Activated naive CD8-positive, alpha-beta T cell treated with anti-CD3 and anti-CD28 coated beads for 36 hours (primary cell): ENCODE data around the gene AFF1. TPM values are rescaled to one million over a fixed set of nuclear protein-coding genes. Genes with fewer than 3 reads are reported as not detected.
"Not testable (repeated sequence)": the region's sequence is repeated elsewhere in the genome, so short reads cannot be mapped to it uniquely, and the experiment has no call there.

Source experiments
- DNase-seq: peaks from one replicate; pipeline ENCODE4 v3.0.0; 2021
- H3K27ac Mint-ChIP-seq: one replicate; pipeline ENCODE4 v1.8.0; 2022; ENCODE audit warnings: mild to moderate bottlenecking, moderate library complexity, mixed read lengths
- H3K27me3 Mint-ChIP-seq: one replicate; pipeline ENCODE4 v1.8.0; 2022; ENCODE audit warnings: mild to moderate bottlenecking, mixed read lengths
- H3K36me3 Mint-ChIP-seq: one replicate; pipeline ENCODE4 v1.8.0; 2021; ENCODE audit warnings: mild to moderate bottlenecking, mixed read lengths
- H3K4me1 Mint-ChIP-seq: one replicate; pipeline ENCODE4 v1.8.0; 2021; ENCODE audit warnings: mixed read lengths
- H3K4me3 Mint-ChIP-seq: one replicate; pipeline ENCODE4 v1.8.0; 2022; ENCODE audit warnings: mild to moderate bottlenecking, moderate library complexity, mixed read lengths
- H3K9me3 Mint-ChIP-seq: one replicate; pipeline ENCODE4 v1.8.0; 2022; ENCODE audit warnings: mixed read lengths
- total RNA-seq, 2 experiments: library from RNA; stranded (reverse); gene quantifications; one replicate each; pipeline ENCODE4 v1.2.3, GENCODE V29; 2021

Gene AFF1
- total RNA-seq, 2 experiments from 2014 or later: 28.7 to 31.5 TPM

GRCh38 chr4:87003266-87003665, 68.5 kb downstream of the AFF1 start:
- Mint-ChIP-seq H3K27ac (no peak overlapping the region), H3K27me3 (no peaks in the 10 kb centered on the region), H3K4me1 (peaks cover 29% of the 10 kb centered on the region), H3K9me3 (no peaks in the 10 kb centered on the region), H3K4me3 (no peak overlapping the region), H3K36me3 (no peaks in the 10 kb centered on the region)
- no peak for DNase-seq

- no peak for DNase-seq
- peaks cover 38% of the 10 kb centered on the region for H3K4me1 Mint-ChIP-seq
- peak overlapping the region; percentile 96 for H3K4me3 Mint-ChIP-seq
- no peaks in the 10 kb centered on the region for H3K27me3 Mint-ChIP-seq
- no peaks in the 10 kb centered on the region for H3K9me3 Mint-ChIP-seq
- H3K27ac Mint-ChIP-seq: peak overlapping the region; percentile 98
- no peaks in the 10 kb centered on the region for H3K36me3 Mint-ChIP-seq
These were observed 70.5 kb downstream of the AFF1 start for GRCh38 chr4:87005369-87005689.

GRCh38 chr4:87005690-87006425, 71.0 kb downstream of the AFF1 start:
- peak; percentile 36 for DNase-seq
- H3K27ac Mint-ChIP-seq: peak overlapping the region; percentile 98
- peak overlapping the region; percentile 96 for H3K4me3 Mint-ChIP-seq
- no peaks in the 10 kb centered on the region for H3K27me3 Mint-ChIP-seq
- H3K36me3 Mint-ChIP-seq: no peaks in the 10 kb centered on the region
- no peaks in the 10 kb centered on the region for H3K9me3 Mint-ChIP-seq
- H3K4me1 Mint-ChIP-seq: peaks cover 39% of the 10 kb centered on the region

- Mint-ChIP-seq H3K4me3 (peak overlapping the region; percentile 96), H3K36me3 (no peaks in the 10 kb centered on the region), H3K27ac (peak overlapping the region; percentile 98), H3K9me3 (no peaks in the 10 kb centered on the region), H3K4me1 (peaks cover 43% of the 10 kb centered on the region), H3K27me3 (no peaks in the 10 kb centered on the region)
- no peak for DNase-seq
These were observed 71.5 kb downstream of the AFF1 start for GRCh38 chr4:87006426-87006675.

- Mint-ChIP-seq H3K27ac (peak overlapping the region; percentile 98), H3K4me3 (peak overlapping the region; percentile 96), H3K4me1 (peaks cover 49% of the 10 kb centered on the region), H3K27me3 (no peaks in the 10 kb centered on the region), H3K9me3 (no peaks in the 10 kb centered on the region), H3K36me3 (no peaks in the 10 kb centered on the region)
- peak; percentile 92 for DNase-seq
These were observed 72.1 kb downstream of the AFF1 start for GRCh38 chr4:87006676-87007527.

- H3K36me3 Mint-ChIP-seq: no peaks in the 10 kb centered on the region
- H3K4me3 Mint-ChIP-seq: peak overlapping the region; percentile 96
- no peaks in the 10 kb centered on the region for H3K27me3 Mint-ChIP-seq
- H3K9me3 Mint-ChIP-seq: no peaks in the 10 kb centered on the region
- DNase-seq: peak; percentile 20
- H3K27ac Mint-ChIP-seq: peak overlapping the region; percentile 98
- peaks cover 57% of the 10 kb centered on the region for H3K4me1 Mint-ChIP-seq
These were observed 73.0 kb downstream of the AFF1 start for GRCh38 chr4:87007528-87008446.

- DNase-seq: no peak
- Mint-ChIP-seq H3K4me3 (peak overlapping the region; percentile 63), H3K9me3 (no peaks in the 10 kb centered on the region), H3K4me1 (peaks cover 71% of the 10 kb centered on the region), H3K27ac (no peak overlapping the region), H3K36me3 (no peaks in the 10 kb centered on the region), H3K27me3 (no peaks in the 10 kb centered on the region)
These were observed 74.4 kb downstream of the AFF1 start for GRCh38 chr4:87009095-87009648.

- H3K4me1 Mint-ChIP-seq: peaks cover 76% of the 10 kb centered on the region
- no peak overlapping the region for H3K4me3 Mint-ChIP-seq
- H3K9me3 Mint-ChIP-seq: no peaks in the 10 kb centered on the region
- H3K27ac Mint-ChIP-seq: no peak overlapping the region
- DNase-seq: no peak
- H3K36me3 Mint-ChIP-seq: no peaks in the 10 kb centered on the region
- no peaks in the 10 kb centered on the region for H3K27me3 Mint-ChIP-seq
These were observed 75.4 kb downstream of the AFF1 start for GRCh38 chr4:87010192-87010591.

GRCh38 chr4:87011340-87012034, 76.7 kb downstream of the AFF1 start:
- Mint-ChIP-seq H3K27me3 (no peaks in the 10 kb centered on the region), H3K27ac (no peak overlapping the region), H3K36me3 (no peaks in the 10 kb centered on the region), H3K9me3 (no peaks in the 10 kb centered on the region), H3K4me3 (peak overlapping the region; percentile 4), H3K4me1 (peaks cover 74% of the 10 kb centered on the region)
- DNase-seq: no peak

GRCh38 chr4:87012265-87012953, 77.6 kb downstream of the AFF1 start:
- Mint-ChIP-seq H3K27ac (peak overlapping the region; percentile 0), H3K4me1 (peaks cover 80% of the 10 kb centered on the region), H3K9me3 (no peaks in the 10 kb centered on the region), H3K4me3 (no peak overlapping the region), H3K27me3 (no peaks in the 10 kb centered on the region), H3K36me3 (no peaks in the 10 kb centered on the region)
- DNase-seq: no peak

GRCh38 chr4:87012954-87013308, 78.1 kb downstream of the AFF1 start:
- H3K9me3 Mint-ChIP-seq, H3K27ac Mint-ChIP-seq, DNase-seq, H3K36me3 Mint-ChIP-seq, H3K27me3 Mint-ChIP-seq, H3K4me3 Mint-ChIP-seq: not testable (repeated sequence)
- H3K4me1 Mint-ChIP-seq: peaks cover 83% of the 10 kb centered on the region

- no peak for DNase-seq
- Mint-ChIP-seq H3K27me3 (no peaks in the 10 kb centered on the region), H3K36me3 (peaks cover 2% of the 10 kb centered on the region), H3K27ac (peak overlapping the region; percentile 71), H3K4me1 (peaks cover 84% of the 10 kb centered on the region), H3K9me3 (peaks cover 2% of the 10 kb centered on the region), H3K4me3 (peak overlapping the region; percentile 38)
These were observed 79.5 kb downstream of the AFF1 start for GRCh38 chr4:87014284-87014782.

GRCh38 chr4:87015416-87015815, 80.6 kb downstream of the AFF1 start:
- Mint-ChIP-seq H3K36me3 (peaks cover 5% of the 10 kb centered on the region), H3K27ac (no peak overlapping the region), H3K4me1 (peaks cover 84% of the 10 kb centered on the region), H3K9me3 (peaks cover 2% of the 10 kb centered on the region), H3K4me3 (no peak overlapping the region), H3K27me3 (no peaks in the 10 kb centered on the region)
- DNase-seq: no peak
